ENCODE results near the gene KLHL30.

The KLHL30 gene

GRCh38 chr2:238155761-238156694, 17.6 kb downstream of the KLHL30 start:
- no peak for ATAC-seq

GRCh38 chr2:238157506-238158017, 19.1 kb downstream of the KLHL30 start:
- no peak for ATAC-seq
- TF ChIP-seq CREB5 (CRISPR knock-in tag; IDR thresholded peaks at IDR 0.05; ENCODE audit: low read depth) (no peak), TCF4 (CRISPR knock-in tag; IDR thresholded peaks at IDR 0.05; ENCODE audit: borderline replicate concordance) (no peak), GLIS3 (CRISPR knock-in tag; IDR thresholded peaks at IDR 0.05) (no peak), ZC3H10 (CRISPR knock-in tag; IDR thresholded peaks at IDR 0.05) (no peak), ZFP3 (CRISPR knock-in tag; IDR thresholded peaks at IDR 0.05) (no peak), ISL1 (CRISPR knock-in tag; IDR thresholded peaks at IDR 0.05) (no peak), RARB (CRISPR knock-in tag; IDR thresholded peaks at IDR 0.05) (no peak), OSR1 (CRISPR knock-in tag; IDR thresholded peaks at IDR 0.05) (no peak), PPARA (CRISPR knock-in tag; IDR thresholded peaks at IDR 0.05; ENCODE audit: borderline replicate concordance) (no peak), ZNF565 (CRISPR knock-in tag; conservative IDR thresholded peaks at IDR 0.05; ENCODE audit: low read depth) (no peak), ESRRG (CRISPR knock-in tag; IDR thresholded peaks at IDR 0.05) (no peak), ZFP30 (CRISPR knock-in tag; IDR thresholded peaks at IDR 0.05) (no peak)
- TF ChIP-seq, protein P1, sequence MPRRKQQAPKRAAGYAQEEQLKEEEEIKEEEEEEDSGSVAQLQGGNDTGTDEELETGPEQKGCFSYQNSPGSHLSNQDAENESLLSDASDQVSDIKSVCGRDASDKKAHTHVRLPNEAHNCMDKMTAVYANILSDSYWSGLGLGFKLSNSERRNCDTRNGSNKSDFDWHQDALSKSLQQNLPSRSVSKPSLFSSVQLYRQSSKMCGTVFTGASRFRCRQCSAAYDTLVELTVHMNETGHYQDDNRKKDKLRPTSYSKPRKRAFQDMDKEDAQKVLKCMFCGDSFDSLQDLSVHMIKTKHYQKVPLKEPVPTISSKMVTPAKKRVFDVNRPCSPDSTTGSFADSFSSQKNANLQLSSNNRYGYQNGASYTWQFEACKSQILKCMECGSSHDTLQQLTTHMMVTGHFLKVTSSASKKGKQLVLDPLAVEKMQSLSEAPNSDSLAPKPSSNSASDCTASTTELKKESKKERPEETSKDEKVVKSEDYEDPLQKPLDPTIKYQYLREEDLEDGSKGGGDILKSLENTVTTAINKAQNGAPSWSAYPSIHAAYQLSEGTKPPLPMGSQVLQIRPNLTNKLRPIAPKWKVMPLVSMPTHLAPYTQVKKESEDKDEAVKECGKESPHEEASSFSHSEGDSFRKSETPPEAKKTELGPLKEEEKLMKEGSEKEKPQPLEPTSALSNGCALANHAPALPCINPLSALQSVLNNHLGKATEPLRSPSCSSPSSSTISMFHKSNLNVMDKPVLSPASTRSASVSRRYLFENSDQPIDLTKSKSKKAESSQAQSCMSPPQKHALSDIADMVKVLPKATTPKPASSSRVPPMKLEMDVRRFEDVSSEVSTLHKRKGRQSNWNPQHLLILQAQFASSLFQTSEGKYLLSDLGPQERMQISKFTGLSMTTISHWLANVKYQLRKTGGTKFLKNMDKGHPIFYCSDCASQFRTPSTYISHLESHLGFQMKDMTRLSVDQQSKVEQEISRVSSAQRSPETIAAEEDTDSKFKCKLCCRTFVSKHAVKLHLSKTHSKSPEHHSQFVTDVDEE (CRISPR knock-in tag; IDR thresholded peaks at IDR 0.05) = no peak
- TF ChIP-seq, protein P2, sequence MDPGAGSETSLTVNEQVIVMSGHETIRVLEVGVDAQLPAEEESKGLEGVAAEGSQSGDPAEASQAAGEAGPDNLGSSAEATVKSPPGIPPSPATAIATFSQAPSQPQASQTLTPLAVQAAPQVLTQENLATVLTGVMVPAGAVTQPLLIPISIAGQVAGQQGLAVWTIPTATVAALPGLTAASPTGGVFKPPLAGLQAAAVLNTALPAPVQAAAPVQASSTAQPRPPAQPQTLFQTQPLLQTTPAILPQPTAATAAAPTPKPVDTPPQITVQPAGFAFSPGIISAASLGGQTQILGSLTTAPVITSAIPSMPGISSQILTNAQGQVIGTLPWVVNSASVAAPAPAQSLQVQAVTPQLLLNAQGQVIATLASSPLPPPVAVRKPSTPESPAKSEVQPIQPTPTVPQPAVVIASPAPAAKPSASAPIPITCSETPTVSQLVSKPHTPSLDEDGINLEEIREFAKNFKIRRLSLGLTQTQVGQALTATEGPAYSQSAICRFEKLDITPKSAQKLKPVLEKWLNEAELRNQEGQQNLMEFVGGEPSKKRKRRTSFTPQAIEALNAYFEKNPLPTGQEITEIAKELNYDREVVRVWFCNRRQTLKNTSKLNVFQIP (CRISPR knock-in tag; IDR thresholded peaks at IDR 0.05; ENCODE audit: borderline replicate concordance, low read depth) = no peak

More at GRCh38 chr2:238155761-238156694, 17.6 kb downstream of the KLHL30 start:
- TF ChIP-seq ESRRG (CRISPR knock-in tag; IDR thresholded peaks at IDR 0.05) (no peak), CREB5 (CRISPR knock-in tag; IDR thresholded peaks at IDR 0.05; ENCODE audit: low read depth) (no peak), ZNF8 (CRISPR knock-in tag; IDR thresholded peaks at IDR 0.05) (no peak), OSR1 (CRISPR knock-in tag; IDR thresholded peaks at IDR 0.05) (no peak), ARNTL (CRISPR knock-in tag; IDR thresholded peaks at IDR 0.05; ENCODE audit: borderline replicate concordance, low read depth) (no peak), CSDC2 (CRISPR knock-in tag; IDR thresholded peaks at IDR 0.05) (no peak), ZFP3 (CRISPR knock-in tag; IDR thresholded peaks at IDR 0.05) (no peak), SNAI2 (CRISPR knock-in tag; IDR thresholded peaks at IDR 0.05) (no peak), PPARA (CRISPR knock-in tag; IDR thresholded peaks at IDR 0.05; ENCODE audit: borderline replicate concordance) (no peak), RARB (CRISPR knock-in tag; IDR thresholded peaks at IDR 0.05) (no peak), TOX (CRISPR knock-in tag; IDR thresholded peaks at IDR 0.05; ENCODE audit: borderline replicate concordance) (no peak), GLIS3 (CRISPR knock-in tag; IDR thresholded peaks at IDR 0.05) (no peak), ZFP30 (CRISPR knock-in tag; IDR thresholded peaks at IDR 0.05) (no peak)
- TF ChIP-seq, protein P2 (CRISPR knock-in tag; IDR thresholded peaks at IDR 0.05; ENCODE audit: borderline replicate concordance, low read depth) = no peak
- TF ChIP-seq, protein P3, sequence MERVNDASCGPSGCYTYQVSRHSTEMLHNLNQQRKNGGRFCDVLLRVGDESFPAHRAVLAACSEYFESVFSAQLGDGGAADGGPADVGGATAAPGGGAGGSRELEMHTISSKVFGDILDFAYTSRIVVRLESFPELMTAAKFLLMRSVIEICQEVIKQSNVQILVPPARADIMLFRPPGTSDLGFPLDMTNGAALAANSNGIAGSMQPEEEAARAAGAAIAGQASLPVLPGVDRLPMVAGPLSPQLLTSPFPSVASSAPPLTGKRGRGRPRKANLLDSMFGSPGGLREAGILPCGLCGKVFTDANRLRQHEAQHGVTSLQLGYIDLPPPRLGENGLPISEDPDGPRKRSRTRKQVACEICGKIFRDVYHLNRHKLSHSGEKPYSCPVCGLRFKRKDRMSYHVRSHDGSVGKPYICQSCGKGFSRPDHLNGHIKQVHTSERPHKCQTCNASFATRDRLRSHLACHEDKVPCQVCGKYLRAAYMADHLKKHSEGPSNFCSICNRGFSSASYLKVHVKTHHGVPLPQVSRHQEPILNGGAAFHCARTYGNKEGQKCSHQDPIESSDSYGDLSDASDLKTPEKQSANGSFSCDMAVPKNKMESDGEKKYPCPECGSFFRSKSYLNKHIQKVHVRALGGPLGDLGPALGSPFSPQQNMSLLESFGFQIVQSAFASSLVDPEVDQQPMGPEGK (CRISPR knock-in tag; IDR thresholded peaks at IDR 0.05; ENCODE audit: borderline replicate concordance) = no peak
- TF ChIP-seq, protein P1 (CRISPR knock-in tag; IDR thresholded peaks at IDR 0.05) = no peak

All from SK-N-SH treated with all-trans-retinoic acid at 6 μM for 48 hours (cell line).